HL-60/S4 treated with retinoic acid at 250 ng/mL for 4 days and 3 days (cell line): ENCODE measurements around the gene CEP170.
"Not testable (repeated sequence)": the region's sequence is repeated elsewhere in the genome, so short reads cannot be mapped to it uniquely, and the experiment has no call there.

Experiments used
- in situ Hi-C: fragments of 300-500 bp; cut with MboI; formaldehyde crosslinking; loops from 2 replicates; pipeline ENCODE4 v1.7.0; 2022; ENCODE audit warnings: low sequenced_read_pairs

Gene CEP170

GRCh38 chr1:243236604-243237252, 18.4 kb downstream of the CEP170 start:
- in situ Hi-C loops, result no loop called here

- in situ Hi-C loops, result no loop called here
These were observed 20.0 kb downstream of the CEP170 start for GRCh38 chr1:243234978-243235647.

GRCh38 chr1:243233908-243234307, 21.2 kb downstream of the CEP170 start:
- in situ Hi-C loops, result no loop called here

GRCh38 chr1:243230914-243231313, 24.2 kb downstream of the CEP170 start:
- in situ Hi-C loops, result no loop called here

GRCh38 chr1:243229526-243229925, 25.6 kb downstream of the CEP170 start:
- in situ Hi-C loops, result no loop called here

- in situ Hi-C loops, result no loop called here
These were observed 27.5 kb downstream of the CEP170 start for GRCh38 chr1:243227622-243228021.

GRCh38 chr1:243218059-243218458, 37.0 kb downstream of the CEP170 start:
- in situ Hi-C loops, result no loop called here

GRCh38 chr1:243217349-243217748, 37.7 kb downstream of the CEP170 start:
- in situ Hi-C loops, result no loop called here

- in situ Hi-C loops, result no loop called here
These were observed 38.3 kb downstream of the CEP170 start for GRCh38 chr1:243216741-243217140.

GRCh38 chr1:243215276-243215875, 39.7 kb downstream of the CEP170 start:
- in situ Hi-C loops, result not testable (repeated sequence)

- in situ Hi-C loops, result no loop called here
These were observed 41.9 kb downstream of the CEP170 start for GRCh38 chr1:243213045-243213787.

- in situ Hi-C loops, result not testable (repeated sequence)
These were observed 43.1 kb downstream of the CEP170 start for GRCh38 chr1:243211984-243212383.

- in situ Hi-C loops, result not testable (repeated sequence)
These were observed 50.0 kb downstream of the CEP170 start for GRCh38 chr1:243205026-243205501.

- in situ Hi-C loops, result not testable (repeated sequence)
These were observed 50.7 kb downstream of the CEP170 start for GRCh38 chr1:243204336-243204735.

- in situ Hi-C loops, result not testable (repeated sequence)
These were observed 51.9 kb downstream of the CEP170 start for GRCh38 chr1:243203196-243203595.

GRCh38 chr1:243201316-243201715, 53.8 kb downstream of the CEP170 start:
- in situ Hi-C loops, result not testable (repeated sequence)

- in situ Hi-C loops, result not testable (repeated sequence)
These were observed 57.6 kb downstream of the CEP170 start for GRCh38 chr1:243197524-243197923.

GRCh38 chr1:243193330-243193729, 61.8 kb downstream of the CEP170 start:
- in situ Hi-C loops, result not testable (repeated sequence)

- in situ Hi-C loops, result not testable (repeated sequence)
These were observed 68.7 kb downstream of the CEP170 start for GRCh38 chr1:243186201-243186995.

GRCh38 chr1:243184787-243185186, 70.3 kb downstream of the CEP170 start:
- in situ Hi-C loops, result not testable (repeated sequence)
